ENCODE data around the gene RERG. TPM values are rescaled to one million over a fixed set of nuclear protein-coding genes. Genes with fewer than 3 reads are reported as not detected.

RERG gene
- total RNA-seq, 1 donor from 2014 or later = 28.6 TPM

- Mint-ChIP-seq H3K4me1 (no peaks in the 10 kb centered on the region), H3K27me3 (ENCODE audit: low read depth) (peaks cover 62% of the 10 kb centered on the region), H3K4me3 (no peak overlapping the region), H3K9me3 (peaks cover 9% of the 10 kb centered on the region), H3K27ac (no peak overlapping the region), H3K36me3 (no peaks in the 10 kb centered on the region)
- TF ChIP-seq CTCF (IDR thresholded peaks at IDR 0.05; ENCODE audit: unreplicated experiment) = no peak
- DNase-seq (ENCODE audit: low spot score in 2 of 2, unreplicated experiment in 2 of 2) = no peak
Observed at GRCh38 chr12:15256761-15257160, 35.5 kb upstream of the RERG start.

- Mint-ChIP-seq H3K27ac (no peak overlapping the region), H3K4me3 (no peak overlapping the region), H3K9me3 (peaks cover 18% of the 10 kb centered on the region), H3K4me1 (no peaks in the 10 kb centered on the region), H3K36me3 (no peaks in the 10 kb centered on the region), H3K27me3 (ENCODE audit: low read depth) (peaks cover 82% of the 10 kb centered on the region)
- TF ChIP-seq CTCF (IDR thresholded peaks at IDR 0.05; ENCODE audit: unreplicated experiment) = no peak
- no peak for DNase-seq (ENCODE audit: low spot score in 2 of 2, unreplicated experiment in 2 of 2)
Observed at GRCh38 chr12:15253990-15254389, 32.8 kb upstream of the RERG start.

- peaks cover 45% of the 10 kb centered on the region for H3K27me3 Mint-ChIP-seq (ENCODE audit: low read depth)
- no peaks in the 10 kb centered on the region for H3K4me1 Mint-ChIP-seq
- TF ChIP-seq CTCF (IDR thresholded peaks at IDR 0.05; ENCODE audit: unreplicated experiment) = no peak
- H3K36me3 Mint-ChIP-seq = no peaks in the 10 kb centered on the region
- no peak overlapping the region for H3K27ac Mint-ChIP-seq
- no peak overlapping the region for H3K4me3 Mint-ChIP-seq
- no peak for DNase-seq (ENCODE audit: low spot score in 2 of 2, unreplicated experiment in 2 of 2)
- H3K9me3 Mint-ChIP-seq = peaks cover 30% of the 10 kb centered on the region
Observed at GRCh38 chr12:15244926-15245325, 23.7 kb upstream of the RERG start.

GRCh38 chr12:15244341-15244740 lies 23.1 kb upstream of the RERG start:
- no peaks in the 10 kb centered on the region for H3K4me1 Mint-ChIP-seq
- H3K4me3 Mint-ChIP-seq = no peak overlapping the region
- no peak overlapping the region for H3K27ac Mint-ChIP-seq
- H3K27me3 Mint-ChIP-seq (ENCODE audit: low read depth) = peaks cover 44% of the 10 kb centered on the region
- TF ChIP-seq CTCF (IDR thresholded peaks at IDR 0.05; ENCODE audit: unreplicated experiment) = no peak
- no peaks in the 10 kb centered on the region for H3K36me3 Mint-ChIP-seq
- H3K9me3 Mint-ChIP-seq = peaks cover 26% of the 10 kb centered on the region
- DNase-seq (ENCODE audit: low spot score in 2 of 2, unreplicated experiment in 2 of 2) = no peak

GRCh38 chr12:15243102-15243501 lies 21.9 kb upstream of the RERG start:
- Mint-ChIP-seq H3K4me1 (no peaks in the 10 kb centered on the region), H3K27me3 (ENCODE audit: low read depth) (peaks cover 46% of the 10 kb centered on the region), H3K27ac (no peak overlapping the region), H3K9me3 (peaks cover 15% of the 10 kb centered on the region), H3K4me3 (no peak overlapping the region), H3K36me3 (no peaks in the 10 kb centered on the region)
- no peak for TF ChIP-seq CTCF (IDR thresholded peaks at IDR 0.05; ENCODE audit: unreplicated experiment)
- DNase-seq (ENCODE audit: low spot score in 2 of 2, unreplicated experiment in 2 of 2) = no peak

- Mint-ChIP-seq H3K9me3 (peaks cover 1% of the 10 kb centered on the region), H3K36me3 (no peaks in the 10 kb centered on the region)
- TF ChIP-seq CTCF (IDR thresholded peaks at IDR 0.05; ENCODE audit: unreplicated experiment) = no peak
Observed at GRCh38 chr12:15240898-15241297, 19.7 kb upstream of the RERG start.

More at GRCh38 chr12:15240898-15241297, 19.7 kb upstream of the RERG start:
- H3K4me3 Mint-ChIP-seq = no peak overlapping the region
- H3K27ac Mint-ChIP-seq = no peak overlapping the region
- H3K4me1 Mint-ChIP-seq = no peaks in the 10 kb centered on the region
- DNase-seq (ENCODE audit: low spot score in 2 of 2, unreplicated experiment in 2 of 2) = no peak
- H3K27me3 Mint-ChIP-seq (ENCODE audit: low read depth) = peaks cover 59% of the 10 kb centered on the region
